Skeletal muscle cell (primary cell): ENCODE results near the gene IGLON5.

Experiments used
- DNase-seq: peaks from one replicate; pipeline ENCODE4 v3.0.0-alpha.2; 2010; ENCODE audit warnings: low read depth
- H3K4me3 ChIP-seq: 2 replicates; pipeline ENCODE4 v1.5.1; 2011; ENCODE audit warnings: low read depth, mild to moderate bottlenecking, control low read depth, low read length, moderate library complexity

IGLON5 gene

DNA sequence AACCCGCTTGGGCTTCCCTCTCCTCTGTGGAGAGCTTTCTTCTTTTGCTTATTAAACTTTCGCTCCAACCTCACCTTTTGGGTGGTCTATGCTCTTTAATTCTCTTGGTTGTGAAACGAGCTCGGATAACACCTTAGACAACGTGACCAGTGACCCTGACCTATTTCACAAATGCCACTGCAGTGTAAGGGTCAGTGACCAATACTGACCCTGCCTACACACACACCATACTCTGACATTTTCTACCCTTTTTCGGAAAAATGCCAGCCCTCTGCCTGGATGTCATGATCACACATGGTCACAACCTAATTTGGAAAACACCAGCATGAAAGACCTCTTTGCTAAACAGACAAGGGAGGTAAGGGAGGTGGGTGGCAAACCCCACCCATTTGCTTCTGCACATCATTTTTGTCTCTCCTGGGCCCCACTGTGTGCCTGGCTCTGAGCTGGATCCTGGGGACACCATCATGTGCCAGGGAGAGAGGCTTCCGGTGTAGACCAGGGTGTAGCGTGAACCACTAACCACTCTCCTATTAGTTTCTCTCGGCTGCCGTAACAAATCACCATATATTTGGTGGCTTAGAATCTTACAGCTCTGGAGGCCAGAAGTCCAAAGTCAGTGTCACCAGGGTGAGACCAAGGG, 44.8 kb downstream of the IGLON5 start:
- DNase-seq = no peak
- no peak overlapping the region for H3K4me3 ChIP-seq

GRCh38 chr19:51357952-51358351, 46.5 kb downstream of the IGLON5 start:
- no peak for DNase-seq
- no peak overlapping the region for H3K4me3 ChIP-seq

DNA sequence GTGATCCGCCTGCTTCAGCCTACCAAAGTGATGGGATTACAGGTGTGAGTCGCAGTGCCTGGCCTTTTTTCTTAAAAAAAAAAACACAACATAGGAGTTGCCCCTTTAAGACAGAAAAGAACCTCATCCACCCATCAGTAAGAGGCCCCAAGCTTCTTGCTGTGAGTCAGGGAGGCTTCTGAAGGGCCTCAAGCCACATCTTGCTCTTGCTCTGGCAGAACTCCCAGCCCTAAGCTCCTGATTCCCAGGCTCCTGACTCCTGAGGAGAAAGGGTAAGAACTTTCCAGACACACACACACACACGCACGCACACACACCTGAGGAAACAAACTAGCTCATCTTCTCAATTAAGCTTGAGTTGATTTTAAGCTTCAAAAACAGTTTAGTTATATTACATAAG, 47.9 kb downstream of the IGLON5 start:
- peak; percentile 90 for DNase-seq
- no peak overlapping the region for H3K4me3 ChIP-seq

DNA sequence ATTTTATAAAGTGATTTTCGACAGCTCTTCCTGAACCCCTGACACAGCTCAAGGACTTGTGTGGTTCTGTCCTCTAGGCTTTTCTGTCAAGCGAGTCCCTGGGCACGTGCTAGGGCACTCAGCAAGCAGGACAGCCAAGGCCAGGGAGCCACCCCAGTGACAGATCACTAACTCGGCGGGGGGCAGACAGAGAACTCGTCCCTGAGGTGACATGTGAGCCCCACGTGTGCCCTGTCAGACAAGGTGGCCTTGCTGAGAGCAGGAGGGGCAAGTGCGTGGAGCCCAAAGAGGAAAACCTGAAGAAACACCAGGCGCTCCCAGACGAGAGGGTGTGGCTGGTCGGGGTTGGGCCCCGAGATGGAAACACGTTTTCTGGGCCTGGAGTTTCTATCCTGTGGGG, 49.8 kb downstream of the IGLON5 start:
- DNase-seq = no peak
- no peak overlapping the region for H3K4me3 ChIP-seq

DNA sequence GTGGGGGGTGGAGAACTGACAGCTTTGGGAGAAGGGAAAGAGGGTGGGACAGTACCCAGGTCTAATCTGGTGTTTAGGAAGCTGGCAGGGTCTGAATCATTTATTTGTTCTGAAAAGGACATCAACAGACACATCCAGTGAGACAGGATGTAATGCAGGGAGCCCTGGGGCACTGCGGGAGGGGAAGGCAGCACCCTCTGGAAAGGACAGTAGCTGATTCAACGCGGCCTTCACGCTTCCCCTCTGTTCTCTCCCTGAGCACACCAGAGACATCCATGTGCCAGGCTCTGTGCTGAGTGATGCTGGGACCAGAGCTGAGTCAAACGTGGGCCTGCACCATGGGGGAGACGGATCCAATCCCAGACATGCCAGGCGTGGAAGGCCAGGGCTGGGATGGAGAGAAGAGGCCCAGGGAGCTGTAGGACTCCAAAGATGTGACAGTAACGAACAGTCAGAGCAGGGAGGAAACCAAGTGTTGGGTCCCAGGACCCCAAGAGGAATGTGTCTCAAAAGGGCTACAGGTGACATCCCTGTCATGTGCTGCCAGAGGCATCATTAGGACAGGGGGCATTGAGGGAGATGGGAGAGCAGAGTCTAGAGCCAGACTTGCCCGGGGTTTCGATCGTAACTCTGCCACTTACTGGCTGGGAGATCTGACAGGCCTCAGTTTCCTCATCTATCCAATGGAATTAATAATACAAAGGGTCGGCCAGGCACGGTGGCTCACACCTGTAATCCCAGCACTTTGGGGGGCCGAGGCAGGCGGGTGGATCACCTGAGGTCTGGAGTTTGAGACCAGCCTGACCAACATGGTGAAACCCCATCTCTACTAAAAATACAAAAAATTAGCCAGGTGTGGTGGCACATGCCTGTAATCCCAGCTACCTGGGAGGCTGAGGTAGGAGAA, 53.0 kb downstream of the IGLON5 start:
- H3K4me3 ChIP-seq = no peak overlapping the region
- no peak for DNase-seq

- peak overlapping the region; percentile 94 for H3K4me3 ChIP-seq
- DNase-seq = no peak
These were observed 53.9 kb downstream of the IGLON5 start for GRCh38 chr19:51365211-51365964.

DNA sequence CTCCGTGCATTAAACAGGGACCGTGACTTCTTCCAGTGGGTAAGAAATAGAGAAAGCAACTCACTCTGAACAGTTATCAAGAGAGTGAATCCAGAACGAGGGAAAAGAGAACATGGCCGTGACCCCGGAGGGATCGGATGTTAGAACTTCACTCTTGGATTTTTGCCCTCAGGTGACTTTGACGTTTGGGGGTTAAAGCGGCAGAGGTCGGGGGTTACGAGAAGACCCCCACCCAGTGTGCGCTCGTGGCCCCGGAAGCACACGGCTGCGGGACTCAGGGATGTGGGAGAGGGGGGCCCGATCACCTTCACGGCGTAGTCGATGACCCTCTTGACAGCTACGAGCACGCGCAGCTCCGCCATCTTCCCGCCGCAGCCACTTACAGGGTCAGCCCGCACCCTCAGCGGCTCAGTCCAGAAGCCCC, 54.5 kb downstream of the IGLON5 start, which contains the start of gene ETFB:
TSS of gene ETFB (minus strand) at position 424 of the 424 bp plus-strand sequence. CDS start at position 362, 62 bp downstream.
- peak within 1 kb of the TSS; percentile 94 for H3K4me3 ChIP-seq
- DNase-seq = no peak

DNA sequence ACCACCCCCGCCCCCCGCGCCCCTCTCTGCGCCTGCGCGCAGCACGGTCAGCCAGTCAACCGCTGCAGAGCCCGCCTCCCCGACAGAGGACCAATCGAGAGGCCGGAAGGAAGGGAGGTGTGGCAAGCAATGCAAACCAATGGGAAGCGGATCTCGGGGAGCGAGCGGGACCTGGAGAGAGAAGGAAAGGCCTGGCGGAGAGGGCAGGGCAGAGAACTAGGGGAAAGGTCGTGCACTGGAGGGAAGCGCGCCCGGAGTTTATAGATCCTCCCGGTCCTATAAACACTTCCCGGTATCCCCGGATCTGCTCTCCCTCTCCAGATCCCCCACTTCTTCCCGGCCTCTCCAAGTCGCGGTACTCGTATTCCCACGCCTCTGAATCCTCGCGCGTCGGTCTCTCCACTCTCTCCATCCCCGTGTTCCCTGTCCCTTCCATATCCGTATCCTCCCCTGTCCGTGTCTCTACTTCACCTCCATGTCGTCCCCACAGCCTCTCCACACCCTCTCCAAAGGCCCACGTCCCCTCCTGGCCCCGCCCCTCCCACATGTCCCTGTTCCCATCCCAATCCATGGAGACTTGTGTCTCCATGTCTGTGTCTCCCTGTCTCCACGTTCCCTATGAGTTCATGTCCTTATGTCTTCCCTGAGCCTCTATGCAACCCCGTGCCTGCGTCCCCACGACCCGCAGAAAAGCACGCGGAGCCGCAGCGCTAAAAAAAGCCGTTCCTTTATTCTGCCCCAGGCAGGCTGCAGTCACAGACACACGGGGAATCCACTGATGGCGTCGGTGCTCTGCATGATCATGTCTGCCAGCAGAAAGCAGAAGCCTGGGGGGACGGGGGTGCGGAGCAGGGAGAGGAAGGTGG, 55.2 kb downstream of the IGLON5 start:
- peak overlapping the region; percentile 94 for H3K4me3 ChIP-seq
- peak; percentile 94 for DNase-seq

GRCh38 chr19:51367255-51367564, 55.8 kb downstream of the IGLON5 start:
- H3K4me3 ChIP-seq = peak overlapping the region; percentile 94
- DNase-seq = no peak

DNA sequence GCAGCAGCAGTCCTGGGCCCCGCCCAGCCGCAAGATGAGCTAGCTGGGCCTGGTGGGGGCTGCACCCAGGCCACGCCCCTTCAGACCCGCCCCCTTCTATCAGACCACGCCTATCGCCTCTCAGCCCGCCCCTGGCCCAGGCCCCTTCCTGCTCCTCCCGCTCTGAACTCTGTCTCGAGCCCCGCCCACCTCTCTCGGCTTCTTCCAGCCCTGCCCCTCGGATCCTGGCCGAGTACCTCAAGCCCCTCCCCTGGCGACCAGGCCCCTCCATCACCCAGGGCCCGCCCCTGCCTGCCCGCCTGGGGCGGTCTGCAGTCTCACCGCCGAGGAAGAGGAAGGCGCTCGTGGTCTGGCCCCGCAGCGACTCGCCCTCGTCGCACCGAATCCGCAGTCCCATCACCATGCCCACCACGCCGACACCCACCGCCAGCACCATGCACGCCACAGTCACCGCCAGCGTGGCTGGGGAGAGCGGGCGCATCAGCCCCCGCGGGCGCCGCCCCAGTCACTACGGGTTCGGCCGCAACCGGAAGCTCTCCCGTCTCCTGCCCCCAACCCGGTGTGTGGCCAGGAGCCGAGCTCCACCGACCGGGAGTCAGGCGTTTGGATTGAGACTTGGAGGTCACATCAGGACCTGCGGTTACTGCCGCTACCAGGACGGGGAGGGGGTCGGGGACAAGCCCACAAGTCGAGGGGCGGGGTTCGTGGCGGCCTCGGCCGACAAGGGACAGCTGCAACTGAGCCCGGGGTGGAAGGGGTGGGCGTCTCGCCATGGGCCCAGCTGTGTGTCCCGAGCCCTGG, 56.3 kb downstream of the IGLON5 start:
- H3K4me3 ChIP-seq = peak overlapping the region; percentile 94
- peak; percentile 94 for DNase-seq

DNA sequence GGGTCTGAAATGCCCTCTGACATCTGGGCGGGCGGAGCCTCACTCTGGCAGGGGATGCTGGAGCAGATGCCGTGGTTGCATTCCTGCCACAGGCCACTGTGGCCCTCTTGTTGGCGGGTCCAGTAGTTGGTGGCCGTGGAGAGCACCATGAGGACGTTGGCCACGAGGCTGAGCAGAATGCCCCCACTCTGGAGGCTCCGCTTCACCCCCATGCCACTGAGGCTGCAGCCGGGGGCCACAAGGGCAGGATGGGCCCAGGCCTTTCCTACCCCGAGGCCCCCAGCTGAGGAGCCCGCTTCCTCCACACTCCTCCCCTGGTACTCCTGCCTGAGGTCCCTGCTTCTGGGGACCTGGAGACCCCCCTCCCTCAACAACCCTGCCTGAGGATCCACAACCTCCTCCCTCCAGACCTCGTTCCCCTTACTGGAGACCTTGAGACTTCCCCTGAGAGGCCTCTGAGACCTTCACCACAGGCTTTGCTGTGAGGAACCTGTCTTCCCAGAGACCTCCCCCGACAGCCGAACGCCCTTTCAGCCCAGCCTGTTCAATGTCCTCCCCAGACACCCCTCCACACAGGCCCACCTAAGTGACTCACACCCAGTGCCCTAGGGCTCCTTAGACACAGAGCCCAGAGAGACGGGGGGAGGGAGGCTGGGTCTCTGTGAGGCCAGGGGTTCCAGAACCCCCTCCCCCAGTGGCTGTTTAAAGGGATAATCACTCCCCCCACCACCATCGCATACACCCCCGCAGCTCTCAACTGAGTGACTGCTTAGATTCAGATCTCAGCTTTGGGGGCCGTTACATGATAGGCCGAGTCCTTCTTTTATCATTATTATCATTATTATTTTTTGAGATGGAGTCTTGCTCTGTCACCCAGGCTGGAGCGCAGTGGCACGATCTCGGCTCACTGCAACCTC, 57.2 kb downstream of the IGLON5 start, which contains the start of gene CLDND2:
TSS of gene CLDND2 (minus strand) at position 638 of the 917 bp plus-strand sequence. CDS start at position 212, 426 bp downstream.
- peak within 1 kb of the TSS; percentile 94 for H3K4me3 ChIP-seq
- DNase-seq = no peak

GRCh38 chr19:51370230-51370629, 58.8 kb downstream of the IGLON5 start:
- DNase-seq = no peak
- no peak overlapping the region for H3K4me3 ChIP-seq

- H3K4me3 ChIP-seq = no peak overlapping the region
- no peak for DNase-seq
These were observed 59.8 kb downstream of the IGLON5 start for GRCh38 chr19:51371186-51371690.

GRCh38 chr19:51372021-51372648, 60.7 kb downstream of the IGLON5 start:
- DNase-seq = no peak
- H3K4me3 ChIP-seq = no peak overlapping the region

DNA sequence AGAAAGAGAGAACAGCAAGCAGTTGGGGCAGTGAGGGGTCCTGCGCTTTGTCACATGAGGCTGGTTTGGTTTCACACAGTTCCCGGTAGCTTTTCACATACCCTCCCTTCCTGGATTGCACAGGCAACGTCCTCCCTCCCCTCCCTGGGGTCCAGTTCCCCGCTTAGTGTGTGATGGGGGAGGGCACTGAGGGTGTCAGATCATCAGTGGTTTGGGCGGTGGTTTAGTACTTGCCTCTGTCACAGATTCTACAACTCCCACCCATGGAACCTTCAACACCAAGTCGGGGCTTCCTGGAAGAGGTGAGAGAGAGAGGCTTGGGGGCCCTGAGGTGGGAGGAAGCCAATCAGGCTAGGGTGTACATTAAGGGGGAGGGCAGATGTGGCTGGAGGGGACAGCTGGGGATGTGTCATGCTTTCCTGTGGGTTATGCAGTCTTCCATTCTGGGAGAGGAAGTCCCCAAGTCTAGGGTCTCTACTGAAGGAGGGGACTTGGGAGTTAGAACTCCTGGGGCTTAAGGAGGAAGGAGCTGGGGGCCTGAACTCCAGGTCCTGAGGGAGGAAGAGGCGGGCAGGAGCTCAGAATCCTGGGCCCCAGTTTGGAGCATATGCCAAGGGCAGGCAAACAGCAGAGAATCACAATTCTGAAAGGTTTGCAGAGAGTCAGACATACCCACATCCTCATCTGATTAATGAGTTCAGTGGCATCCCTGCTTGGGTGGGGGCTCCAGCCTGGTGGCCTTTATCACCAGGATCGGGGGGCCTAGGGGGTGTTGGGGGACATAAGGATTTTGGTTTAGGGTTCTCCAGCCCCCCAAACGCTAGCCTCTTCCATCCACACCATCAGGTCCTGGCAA, 61.4 kb downstream of the IGLON5 start, which contains the start of gene NKG7:
TSS of gene NKG7 (minus strand) at position 6 of the 856 bp plus-strand sequence. CDS start 119 bp downstream, outside the sequence.
- H3K4me3 ChIP-seq = no peak within 1 kb of the TSS
- DNase-seq = no peak
